GM18867 (cell line): ENCODE data around the gene MMP19.
"Not testable (repeated sequence)": the region's sequence is repeated elsewhere in the genome, so short reads cannot be mapped to it uniquely, and the experiment has no call there.

Experiments
- ATAC-seq: cut with Tn5 transposase; IDR thresholded peaks from one replicate; pipeline ENCODE4 v1.9.1; 2021; ENCODE audit warnings: mild to moderate bottlenecking, moderate library complexity; ENCODE audit not compliant: unreplicated experiment

The MMP19 gene

GRCh38 chr12:55844961-55845360 lies 2.2 kb upstream of the MMP19 start:
- ATAC-seq, result no peak

- no peak for ATAC-seq
These were observed 695 bp upstream of the MMP19 start for GRCh38 chr12:55843431-55843830.

GRCh38 chr12:55840581-55841351 lies 2.0 kb downstream of the MMP19 start:
- no peak for ATAC-seq

- no peak for ATAC-seq
These were observed 3.2 kb downstream of the MMP19 start for GRCh38 chr12:55839345-55840140.

- no peak for ATAC-seq
These were observed 4.4 kb downstream of the MMP19 start for GRCh38 chr12:55838361-55838760.

GRCh38 chr12:55834400-55834799 lies 8.3 kb downstream of the MMP19 start:
- ATAC-seq, result not testable (repeated sequence)

GRCh38 chr12:55833056-55833455 lies 9.7 kb downstream of the MMP19 start:
- no peak for ATAC-seq

- no peak for ATAC-seq
These were observed 11.3 kb downstream of the MMP19 start for GRCh38 chr12:55831447-55831815.

- no peak for ATAC-seq
These were observed 11.9 kb downstream of the MMP19 start for GRCh38 chr12:55830601-55831446.

- ATAC-seq, result peak; percentile 15
These were observed 12.7 kb downstream of the MMP19 start for GRCh38 chr12:55829967-55830600.

GRCh38 chr12:55828357-55828756 lies 14.4 kb downstream of the MMP19 start:
- ATAC-seq, result no peak

GRCh38 chr12:55827806-55828205 lies 14.9 kb downstream of the MMP19 start:
- no peak for ATAC-seq

GRCh38 chr12:55824726-55825125 lies 18.0 kb downstream of the MMP19 start:
- no peak for ATAC-seq

- no peak for ATAC-seq
These were observed 19.3 kb downstream of the MMP19 start for GRCh38 chr12:55823419-55823818.

GRCh38 chr12:55822228-55822627 lies 20.5 kb downstream of the MMP19 start:
- ATAC-seq, result no peak

- ATAC-seq, result no peak
These were observed 22.1 kb downstream of the MMP19 start for GRCh38 chr12:55820679-55821078.

- no peak for ATAC-seq
These were observed 23.9 kb downstream of the MMP19 start for GRCh38 chr12:55818886-55819285.

GRCh38 chr12:55818140-55818728 lies 24.5 kb downstream of the MMP19 start:
- ATAC-seq, result peak; percentile 29

GRCh38 chr12:55817345-55818139 lies 25.2 kb downstream of the MMP19 start, which contains the start of the genes ORMDL2 and SARNP:
ORMDL2 (plus strand) TSS chr12:55818041; CDS start chr12:55819000, 959 bp downstream.
SARNP (minus strand) TSS chr12:55817724; CDS start chr12:55817701, 23 bp downstream.
- peak; percentile 96 for ATAC-seq
